HepG2 (cell line): ENCODE measurements around the gene PKP3. TPM values are rescaled to one million over a fixed set of nuclear protein-coding genes. Genes with fewer than 3 reads are reported as not detected.

ENCODE experiments used
- HNRNPLL ChIP-seq: fragments of 200-400 bp; formaldehyde crosslinking; IDR thresholded peaks from 2 replicates; pipeline ENCODE4 v1.6.1; 2017; ENCODE audit warnings: mild to moderate bottlenecking, low read depth, low read length; ENCODE audit not compliant: poor library complexity, severe bottlenecking
- HOXA3 ChIP-seq: sonication (generic); formaldehyde crosslinking; IDR thresholded peaks from 2 replicates; pipeline ENCODE4 v1.5.0; 2020; ENCODE audit warnings: missing genetic modification reagents
- NCOA2 ChIP-seq: sonication (generic); formaldehyde crosslinking; IDR thresholded peaks from 2 replicates; pipeline ENCODE4 v1.8.0; 2022; ENCODE audit warnings: inconsistent platforms
- SAP130 ChIP-seq: IDR thresholded peaks from 2 replicates; pipeline ENCODE4 v1.6.1; 2016; ENCODE audit warnings: low read depth
- SIN3A ChIP-seq: IDR thresholded peaks from 2 replicates; pipeline ENCODE4 v1.6.1; 2011; ENCODE audit warnings: low read depth, mild to moderate bottlenecking, control low read depth, low read length, borderline replicate concordance
- SP4 ChIP-seq: sonication (generic); formaldehyde crosslinking; IDR thresholded peaks from 2 replicates; pipeline ENCODE4 v1.8.1; 2023; ENCODE audit warnings: mild to moderate bottlenecking, missing genetic modification reagents
- polyA plus RNA-seq, 8 experiments: library from polyadenylated mRNA; depleted of rRNA in 3 of 8; stranded (reverse) in 7 of 8; unstranded in 1 of 8; fragments of >200 nt; fragmentation: Illumina TruSeq in 4 of 8; extraction: Trizol in 4 of 8; gene quantifications; 2 replicates each; pipeline versions ENCODE4 v1.2.1 to v1.2.3, GENCODE V29; 2011 to 2016; ENCODE audit warnings: low read depth in 4 of 8, missing spikeins in 1 of 8, mixed read lengths in 1 of 8; ENCODE audit not compliant: insufficient read depth in 1 of 8
- total RNA-seq, 5 experiments: library from RNA; depleted of rRNA; stranded (reverse); fragments of >200 nt; fragmentation: Illumina TruSeq; extraction: Trizol; gene quantifications; 2 replicates each; pipeline ENCODE4 v1.2.3, GENCODE V29; 2016; ENCODE audit warnings: low read depth in 1 of 5
- TF ChIP-seq, protein P1 (sequence below): fragments of 450-650 bp; IDR thresholded peaks from 2 replicates; pipeline ENCODE4 v1.6.1; 2017
- TF ChIP-seq, protein P2 (sequence below): sonication (generic); formaldehyde crosslinking; IDR thresholded peaks from 2 replicates; pipeline ENCODE4 v1.9.0; 2021; ENCODE audit warnings: missing genetic modification reagents, borderline replicate concordance
- TF ChIP-seq, protein P3 (sequence below): sonication (generic); formaldehyde crosslinking; IDR thresholded peaks from one replicate; pipeline ENCODE4 v1.5.1; 2020; ENCODE audit warnings: mild to moderate bottlenecking, missing genetic modification reagents; ENCODE audit errors: not compliant biosample characterization
- TF ChIP-seq, protein P4 (sequence below): sonication (generic); formaldehyde crosslinking; IDR thresholded peaks from 2 replicates; pipeline ENCODE4 v1.9.0; 2022; ENCODE audit warnings: missing genetic modification reagents, mild to moderate bottlenecking, borderline replicate concordance
- TF ChIP-seq, protein P5 (sequence below): sonication (generic); formaldehyde crosslinking; IDR thresholded peaks from 2 replicates; pipeline ENCODE4 v1.4.0; 2020; ENCODE audit warnings: mild to moderate bottlenecking, missing genetic modification reagents

The PKP3 gene
- total and polyA plus RNA-seq, 2 of the 13 experiments (the other 11 are each of a cell fraction or from before 2014, with no cell fraction given) = 18.0 to 28.7 TPM

DNA sequence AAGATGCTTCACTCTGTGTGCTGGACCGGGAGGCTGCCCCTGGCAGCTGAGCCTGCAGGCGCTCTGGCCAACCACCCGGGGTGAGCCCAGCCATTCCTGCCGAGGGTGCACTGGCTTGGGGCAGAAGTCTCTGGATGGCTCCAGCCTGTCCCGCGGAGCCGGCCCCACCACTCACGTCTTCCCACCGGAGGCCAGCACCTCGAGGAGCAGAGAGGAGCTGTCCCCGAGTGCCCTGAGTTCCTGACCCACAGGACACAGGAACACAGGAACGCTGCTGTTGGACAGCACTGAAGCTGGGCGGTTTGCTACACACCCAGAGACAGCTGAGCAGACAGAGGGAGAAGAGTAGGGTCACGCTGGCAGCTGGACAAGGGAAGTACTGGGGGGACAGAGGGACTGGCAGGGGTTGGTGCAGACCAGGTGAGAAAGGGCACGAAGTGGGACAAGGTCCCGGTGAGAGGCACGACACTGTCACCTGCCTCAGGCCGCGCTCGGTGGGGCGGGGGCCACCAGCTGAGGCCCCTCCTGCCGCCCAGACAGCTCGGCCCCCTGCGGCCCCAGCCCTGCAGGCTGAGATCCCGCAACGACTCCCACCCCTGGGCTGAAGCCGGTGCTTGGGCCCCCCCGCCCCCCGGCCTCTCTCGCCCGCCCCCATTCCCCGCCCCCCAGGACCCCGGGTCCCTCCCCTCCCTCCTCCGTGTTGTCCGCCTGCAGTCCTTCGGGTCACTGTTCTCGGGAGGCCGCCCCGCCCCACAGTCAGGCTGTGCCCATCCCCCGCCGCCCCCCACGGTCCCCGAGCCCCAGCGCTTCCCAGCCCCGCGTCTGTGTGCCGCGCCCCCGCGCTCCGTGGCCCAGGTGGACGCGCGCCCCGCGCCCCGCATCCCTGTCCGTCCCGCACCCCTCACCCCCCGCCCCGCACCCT lies 25.3 kb upstream of the PKP3 start (continued):
- TF ChIP-seq, protein P1, sequence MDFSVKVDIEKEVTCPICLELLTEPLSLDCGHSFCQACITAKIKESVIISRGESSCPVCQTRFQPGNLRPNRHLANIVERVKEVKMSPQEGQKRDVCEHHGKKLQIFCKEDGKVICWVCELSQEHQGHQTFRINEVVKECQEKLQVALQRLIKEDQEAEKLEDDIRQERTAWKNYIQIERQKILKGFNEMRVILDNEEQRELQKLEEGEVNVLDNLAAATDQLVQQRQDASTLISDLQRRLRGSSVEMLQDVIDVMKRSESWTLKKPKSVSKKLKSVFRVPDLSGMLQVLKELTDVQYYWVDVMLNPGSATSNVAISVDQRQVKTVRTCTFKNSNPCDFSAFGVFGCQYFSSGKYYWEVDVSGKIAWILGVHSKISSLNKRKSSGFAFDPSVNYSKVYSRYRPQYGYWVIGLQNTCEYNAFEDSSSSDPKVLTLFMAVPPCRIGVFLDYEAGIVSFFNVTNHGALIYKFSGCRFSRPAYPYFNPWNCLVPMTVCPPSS = no peak
- TF ChIP-seq, protein P2, sequence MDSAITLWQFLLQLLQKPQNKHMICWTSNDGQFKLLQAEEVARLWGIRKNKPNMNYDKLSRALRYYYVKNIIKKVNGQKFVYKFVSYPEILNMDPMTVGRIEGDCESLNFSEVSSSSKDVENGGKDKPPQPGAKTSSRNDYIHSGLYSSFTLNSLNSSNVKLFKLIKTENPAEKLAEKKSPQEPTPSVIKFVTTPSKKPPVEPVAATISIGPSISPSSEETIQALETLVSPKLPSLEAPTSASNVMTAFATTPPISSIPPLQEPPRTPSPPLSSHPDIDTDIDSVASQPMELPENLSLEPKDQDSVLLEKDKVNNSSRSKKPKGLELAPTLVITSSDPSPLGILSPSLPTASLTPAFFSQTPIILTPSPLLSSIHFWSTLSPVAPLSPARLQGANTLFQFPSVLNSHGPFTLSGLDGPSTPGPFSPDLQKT (CRISPR knock-in tag) = no peak
- TF ChIP-seq, protein P3, sequence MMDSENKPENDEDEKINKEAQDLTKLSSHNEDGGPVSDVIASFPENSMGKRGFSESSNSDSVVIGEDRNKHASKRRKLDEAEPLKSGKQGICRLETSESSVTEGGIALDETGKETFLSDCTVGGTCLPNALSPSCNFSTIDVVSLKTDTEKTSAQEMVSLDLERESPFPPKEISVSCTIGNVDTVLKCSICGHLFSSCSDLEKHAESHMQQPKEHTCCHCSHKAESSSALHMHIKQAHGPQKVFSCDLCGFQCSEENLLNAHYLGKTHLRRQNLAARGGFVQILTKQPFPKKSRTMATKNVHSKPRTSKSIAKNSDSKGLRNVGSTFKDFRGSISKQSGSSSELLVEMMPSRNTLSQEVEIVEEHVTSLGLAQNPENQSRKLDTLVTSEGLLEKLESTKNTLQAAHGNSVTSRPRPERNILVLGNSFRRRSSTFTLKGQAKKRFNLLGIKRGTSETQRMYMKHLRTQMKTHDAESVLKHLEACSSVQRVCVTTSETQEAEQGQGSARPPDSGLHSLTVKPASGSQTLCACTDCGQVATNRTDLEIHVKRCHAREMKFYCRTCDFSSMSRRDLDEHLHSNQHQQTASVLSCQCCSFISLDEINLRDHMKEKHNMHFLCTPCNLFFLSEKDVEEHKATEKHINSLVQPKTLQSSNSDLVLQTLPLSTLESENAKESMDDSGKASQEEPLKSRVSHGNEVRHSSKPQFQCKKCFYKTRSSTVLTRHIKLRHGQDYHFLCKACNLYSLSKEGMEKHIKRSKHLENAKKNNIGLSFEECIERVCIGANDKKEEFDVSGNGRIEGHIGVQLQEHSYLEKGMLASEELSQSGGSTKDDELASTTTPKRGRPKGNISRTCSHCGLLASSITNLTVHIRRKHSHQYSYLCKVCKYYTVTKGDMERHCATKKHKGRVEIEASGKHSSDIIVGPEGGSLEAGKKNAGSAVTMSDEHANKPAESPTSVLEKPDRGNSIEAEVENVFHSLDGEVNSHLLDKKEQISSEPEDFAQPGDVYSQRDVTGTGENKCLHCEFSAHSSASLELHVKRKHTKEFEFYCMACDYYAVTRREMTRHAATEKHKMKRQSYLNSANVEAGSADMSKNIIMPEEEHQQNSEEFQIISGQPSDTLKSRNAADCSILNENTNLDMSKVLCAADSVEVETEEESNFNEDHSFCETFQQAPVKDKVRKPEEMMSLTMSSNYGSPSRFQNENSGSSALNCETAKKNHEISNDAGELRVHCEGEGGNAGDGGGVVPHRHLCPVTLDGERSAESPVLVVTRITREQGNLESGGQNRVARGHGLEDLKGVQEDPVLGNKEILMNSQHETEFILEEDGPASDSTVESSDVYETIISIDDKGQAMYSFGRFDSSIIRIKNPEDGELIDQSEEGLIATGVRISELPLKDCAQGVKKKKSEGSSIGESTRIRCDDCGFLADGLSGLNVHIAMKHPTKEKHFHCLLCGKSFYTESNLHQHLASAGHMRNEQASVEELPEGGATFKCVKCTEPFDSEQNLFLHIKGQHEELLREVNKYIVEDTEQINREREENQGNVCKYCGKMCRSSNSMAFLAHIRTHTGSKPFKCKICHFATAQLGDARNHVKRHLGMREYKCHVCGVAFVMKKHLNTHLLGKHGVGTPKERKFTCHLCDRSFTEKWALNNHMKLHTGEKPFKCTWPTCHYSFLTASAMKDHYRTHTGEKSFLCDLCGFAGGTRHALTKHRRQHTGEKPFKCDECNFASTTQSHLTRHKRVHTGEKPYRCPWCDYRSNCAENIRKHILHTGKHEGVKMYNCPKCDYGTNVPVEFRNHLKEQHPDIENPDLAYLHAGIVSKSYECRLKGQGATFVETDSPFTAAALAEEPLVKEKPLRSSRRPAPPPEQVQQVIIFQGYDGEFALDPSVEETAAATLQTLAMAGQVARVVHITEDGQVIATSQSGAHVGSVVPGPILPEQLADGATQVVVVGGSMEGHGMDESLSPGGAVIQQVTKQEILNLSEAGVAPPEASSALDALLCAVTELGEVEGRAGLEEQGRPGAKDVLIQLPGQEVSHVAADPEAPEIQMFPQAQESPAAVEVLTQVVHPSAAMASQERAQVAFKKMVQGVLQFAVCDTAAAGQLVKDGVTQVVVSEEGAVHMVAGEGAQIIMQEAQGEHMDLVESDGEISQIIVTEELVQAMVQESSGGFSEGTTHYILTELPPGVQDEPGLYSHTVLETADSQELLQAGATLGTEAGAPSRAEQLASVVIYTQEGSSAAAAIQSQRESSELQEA (CRISPR knock-in tag) = peak; percentile 44
- TF ChIP-seq NCOA2 = no peak
- 0 out of 2 replicates have a peak, but pooled peaks have one; percentile 30 for TF ChIP-seq SAP130 (CRISPR knock-in tag)
- TF ChIP-seq SP4 (CRISPR knock-in tag) = peak; percentile 61
- 0 out of 2 replicates have a peak, but pooled peaks have one; percentile 17 for TF ChIP-seq HOXA3 (CRISPR knock-in tag)
- TF ChIP-seq SIN3A = peak; percentile 42; the same call in 1 of the 2 replicates
- TF ChIP-seq, protein P4, sequence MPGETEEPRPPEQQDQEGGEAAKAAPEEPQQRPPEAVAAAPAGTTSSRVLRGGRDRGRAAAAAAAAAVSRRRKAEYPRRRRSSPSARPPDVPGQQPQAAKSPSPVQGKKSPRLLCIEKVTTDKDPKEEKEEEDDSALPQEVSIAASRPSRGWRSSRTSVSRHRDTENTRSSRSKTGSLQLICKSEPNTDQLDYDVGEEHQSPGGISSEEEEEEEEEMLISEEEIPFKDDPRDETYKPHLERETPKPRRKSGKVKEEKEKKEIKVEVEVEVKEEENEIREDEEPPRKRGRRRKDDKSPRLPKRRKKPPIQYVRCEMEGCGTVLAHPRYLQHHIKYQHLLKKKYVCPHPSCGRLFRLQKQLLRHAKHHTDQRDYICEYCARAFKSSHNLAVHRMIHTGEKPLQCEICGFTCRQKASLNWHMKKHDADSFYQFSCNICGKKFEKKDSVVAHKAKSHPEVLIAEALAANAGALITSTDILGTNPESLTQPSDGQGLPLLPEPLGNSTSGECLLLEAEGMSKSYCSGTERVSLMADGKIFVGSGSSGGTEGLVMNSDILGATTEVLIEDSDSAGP (CRISPR knock-in tag) = peak; percentile 26; the same call in 1 of the 2 replicates
- TF ChIP-seq HNRNPLL = peak; percentile 39
- TF ChIP-seq, protein P5, sequence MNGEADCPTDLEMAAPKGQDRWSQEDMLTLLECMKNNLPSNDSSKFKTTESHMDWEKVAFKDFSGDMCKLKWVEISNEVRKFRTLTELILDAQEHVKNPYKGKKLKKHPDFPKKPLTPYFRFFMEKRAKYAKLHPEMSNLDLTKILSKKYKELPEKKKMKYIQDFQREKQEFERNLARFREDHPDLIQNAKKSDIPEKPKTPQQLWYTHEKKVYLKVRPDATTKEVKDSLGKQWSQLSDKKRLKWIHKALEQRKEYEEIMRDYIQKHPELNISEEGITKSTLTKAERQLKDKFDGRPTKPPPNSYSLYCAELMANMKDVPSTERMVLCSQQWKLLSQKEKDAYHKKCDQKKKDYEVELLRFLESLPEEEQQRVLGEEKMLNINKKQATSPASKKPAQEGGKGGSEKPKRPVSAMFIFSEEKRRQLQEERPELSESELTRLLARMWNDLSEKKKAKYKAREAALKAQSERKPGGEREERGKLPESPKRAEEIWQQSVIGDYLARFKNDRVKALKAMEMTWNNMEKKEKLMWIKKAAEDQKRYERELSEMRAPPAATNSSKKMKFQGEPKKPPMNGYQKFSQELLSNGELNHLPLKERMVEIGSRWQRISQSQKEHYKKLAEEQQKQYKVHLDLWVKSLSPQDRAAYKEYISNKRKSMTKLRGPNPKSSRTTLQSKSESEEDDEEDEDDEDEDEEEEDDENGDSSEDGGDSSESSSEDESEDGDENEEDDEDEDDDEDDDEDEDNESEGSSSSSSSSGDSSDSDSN (CRISPR knock-in tag) = peak; percentile 64
